Effector memory CD8-positive, alpha-beta T cell (primary cell): Measurements from ENCODE around the gene HTR3C.

Source experiments
- ATAC-seq: fragments of 150-1000 bp; cut with Tn5 transposase; replicated peaks from 2 replicates; pipeline ENCODE4 v1.10.0; 2021; ENCODE audit warnings: mild to moderate bottlenecking, moderate library complexity
- DNase-seq, 3 experiments: peaks; one replicate each; pipeline ENCODE4 v3.0.0; 2021
- H3K27ac Mint-ChIP-seq, 2 donors: one replicate each; pipeline ENCODE4 v1.8.0; 2022; ENCODE audit warnings: mild to moderate bottlenecking in 2 of 2, mixed read lengths in 2 of 2, moderate library complexity in 2 of 2
- H3K27me3 Mint-ChIP-seq, 2 donors: one replicate each; pipeline ENCODE4 v1.8.0; 2022; ENCODE audit warnings: mixed read lengths in 2 of 2
- H3K36me3 Mint-ChIP-seq: one replicate; pipeline ENCODE4 v1.8.0; 2022; ENCODE audit warnings: mild to moderate bottlenecking, moderate library complexity, mixed read lengths; ENCODE audit not compliant: insufficient read depth
- H3K4me1 Mint-ChIP-seq, 2 donors: one replicate each; pipeline ENCODE4 v1.8.0; 2022; ENCODE audit warnings: low read depth in 2 of 2, mixed read lengths in 2 of 2
- H3K4me3 Mint-ChIP-seq, 2 donors: one replicate each; pipeline ENCODE4 v1.8.0; 2022; ENCODE audit warnings: mild to moderate bottlenecking in 2 of 2, mixed read lengths in 2 of 2, moderate library complexity in 2 of 2
- H3K9me3 Mint-ChIP-seq, 2 donors: one replicate each; pipeline ENCODE4 v1.8.0; 2022; ENCODE audit warnings: mixed read lengths in 2 of 2

Gene HTR3C

DNA sequence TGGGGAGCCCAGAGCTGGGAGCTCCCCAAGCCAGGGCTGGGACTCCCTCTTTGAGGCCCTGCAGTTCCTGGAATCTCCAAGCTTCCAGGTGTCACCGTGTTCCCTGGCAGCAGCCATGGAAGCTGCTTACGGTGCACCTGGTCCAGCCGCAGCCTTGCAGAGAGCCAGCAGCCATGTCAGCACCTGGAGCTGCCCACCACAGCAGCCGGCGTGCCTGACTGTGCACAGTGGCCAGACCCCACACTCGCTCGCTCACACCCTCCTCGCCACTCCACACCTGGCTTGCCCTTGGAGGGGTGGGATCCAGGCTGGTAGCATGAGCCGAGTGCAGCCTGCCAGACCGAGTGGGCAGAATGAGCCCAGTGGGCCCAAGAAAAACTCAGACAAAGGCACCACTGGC, 29.2 kb downstream of the HTR3C start:
- Mint-ChIP-seq H3K27me3 (peaks cover 0 to 8% of the 10 kb centered on the region in 2 donors), H3K36me3 (no peaks in the 10 kb centered on the region), H3K27ac (no peak overlapping the region), H3K4me3 (no peak overlapping the region), H3K9me3 (peaks cover 0 to 4% of the 10 kb centered on the region in 2 donors), H3K4me1 (peaks cover 0 to 5% of the 10 kb centered on the region in 2 donors)
- ATAC-seq: no peak
- DNase-seq: no peak

GRCh38 chr3:184082465-184082864, 29.6 kb downstream of the HTR3C start:
- DNase-seq: no peak
- peaks cover 0 to 4% of the 10 kb centered on the region in 2 donors for H3K27me3 Mint-ChIP-seq
- no peaks in the 10 kb centered on the region for H3K36me3 Mint-ChIP-seq
- no peak overlapping the region for H3K4me3 Mint-ChIP-seq
- no peak for ATAC-seq
- no peak overlapping the region for H3K27ac Mint-ChIP-seq
- peaks cover 0 to 5% of the 10 kb centered on the region in 2 donors for H3K4me1 Mint-ChIP-seq
- peaks cover 0 to 4% of the 10 kb centered on the region in 2 donors for H3K9me3 Mint-ChIP-seq

- Mint-ChIP-seq H3K27me3 (no peaks in the 10 kb centered on the region), H3K9me3 (peaks cover 0 to 4% of the 10 kb centered on the region in 2 donors), H3K36me3 (no peaks in the 10 kb centered on the region), H3K27ac (no peak overlapping the region), H3K4me1 (peaks cover 0 to 5% of the 10 kb centered on the region in 2 donors), H3K4me3 (no peak overlapping the region)
- DNase-seq (no peak), ATAC-seq (no peak)
Measured at GRCh38 chr3:184085389-184085852, 32.6 kb downstream of the HTR3C start.

DNA sequence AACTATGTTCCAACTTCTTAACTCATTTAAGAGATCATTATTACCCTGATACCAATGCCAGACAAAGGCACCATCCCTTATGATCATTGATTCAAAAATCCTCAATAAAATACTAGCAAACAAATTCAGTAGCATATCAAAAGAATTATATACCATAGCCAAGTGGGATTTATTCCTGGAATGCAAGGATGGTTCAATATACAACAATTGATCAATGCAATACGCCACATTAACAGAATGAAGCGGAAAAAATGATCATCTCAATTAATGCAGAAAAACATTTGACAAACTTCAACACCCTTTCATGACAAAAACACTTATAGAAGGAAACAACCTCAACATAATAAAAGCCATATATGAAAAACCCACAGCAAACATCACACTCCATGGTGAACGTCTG, 39.4 kb downstream of the HTR3C start:
- H3K4me3 Mint-ChIP-seq: no peak overlapping the region
- no peak for DNase-seq
- peaks cover 6 to 7% of the 10 kb centered on the region in 2 donors for H3K9me3 Mint-ChIP-seq
- H3K36me3 Mint-ChIP-seq: no peaks in the 10 kb centered on the region
- H3K27me3 Mint-ChIP-seq: peaks cover 20 to 37% of the 10 kb centered on the region in 2 donors
- no peaks in the 10 kb centered on the region for H3K4me1 Mint-ChIP-seq
- H3K27ac Mint-ChIP-seq: no peak overlapping the region
- no peak for ATAC-seq

GRCh38 chr3:184096811-184097383, 44.0 kb downstream of the HTR3C start, which contains the start of gene HTR3E:
Gene HTR3E, plus strand, starts transcription at chr3:184097064. Its CDS starts 466 bp downstream, at chr3:184097530.
- no peaks in the 10 kb centered on the region for H3K4me1 Mint-ChIP-seq
- peaks cover 22 to 38% of the 10 kb centered on the region in 2 donors for H3K27me3 Mint-ChIP-seq
- H3K4me3 Mint-ChIP-seq: no peak within 1 kb of the TSS
- H3K36me3 Mint-ChIP-seq: no peaks in the 10 kb centered on the region
- H3K27ac Mint-ChIP-seq: no peak within 1 kb of the TSS
- no peak for ATAC-seq
- peaks cover 0 to 2% of the 10 kb centered on the region in 2 donors for H3K9me3 Mint-ChIP-seq
- no peak for DNase-seq

DNA sequence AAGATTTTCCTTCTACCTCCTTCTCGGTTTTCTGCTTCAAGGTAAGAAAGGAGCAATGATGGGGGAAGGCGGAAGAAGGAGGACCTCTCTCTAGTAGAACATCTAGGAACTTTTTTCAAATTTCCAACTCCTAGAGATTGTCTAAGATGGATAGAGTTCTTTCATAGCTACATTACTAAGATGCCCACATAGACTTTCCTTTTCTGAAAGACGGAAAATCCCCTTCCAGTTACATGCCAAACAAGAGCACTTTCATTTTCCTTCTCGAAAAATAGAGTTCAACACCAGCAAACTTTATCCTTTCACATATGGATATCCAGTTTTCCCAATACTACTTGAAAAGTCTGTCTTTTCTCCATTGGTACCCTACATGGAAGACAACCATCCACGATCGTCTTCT, 44.7 kb downstream of the HTR3C start:
- Mint-ChIP-seq H3K4me1 (no peaks in the 10 kb centered on the region), H3K36me3 (no peaks in the 10 kb centered on the region), H3K4me3 (no peak overlapping the region), H3K9me3 (peaks cover 0 to 2% of the 10 kb centered on the region in 2 donors), H3K27me3 (peaks cover 22 to 36% of the 10 kb centered on the region in 2 donors), H3K27ac (no peak overlapping the region)
- DNase-seq (no peak), ATAC-seq (no peak)

DNA sequence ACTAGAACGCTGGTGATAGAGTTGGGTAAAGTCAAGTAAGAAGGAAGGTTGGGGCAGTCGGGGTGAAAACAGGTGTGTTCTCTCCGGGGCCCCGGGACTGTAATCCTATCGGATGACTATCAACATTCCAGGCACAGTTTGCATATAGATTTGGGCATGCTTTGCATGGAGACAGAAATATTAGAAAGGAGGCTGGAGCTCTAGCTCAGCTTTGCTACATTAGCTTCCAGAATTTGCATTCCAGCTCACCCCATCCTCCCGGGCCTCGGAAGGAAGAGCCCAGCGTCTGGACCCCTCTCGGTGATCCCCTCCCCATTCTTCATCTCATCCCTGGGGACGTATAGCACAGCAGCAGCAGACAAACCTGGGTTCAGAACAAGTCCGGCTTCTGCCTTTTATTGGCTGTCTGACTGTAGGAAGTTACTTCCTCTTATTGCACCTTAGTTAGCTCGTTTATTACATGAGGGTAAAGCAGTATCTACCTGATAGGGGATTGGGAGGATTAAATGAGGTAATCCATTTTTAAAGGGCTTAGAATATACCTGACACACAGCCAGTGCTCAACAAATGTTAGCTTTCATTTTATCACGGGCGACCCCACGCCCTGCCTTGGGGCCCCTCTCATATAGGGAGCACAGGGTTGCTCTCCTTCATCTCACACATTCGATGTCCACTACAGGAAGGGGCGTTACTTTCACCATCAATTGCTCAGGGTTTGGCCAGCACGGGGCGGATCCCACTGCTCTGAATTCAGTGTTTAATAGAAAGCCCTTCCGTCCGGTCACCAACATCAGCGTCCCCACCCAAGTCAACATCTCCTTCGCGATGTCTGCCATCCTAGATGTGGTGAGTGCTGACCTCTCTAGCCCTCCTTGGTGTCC, 47.2 kb downstream of the HTR3C start:
- H3K27me3 Mint-ChIP-seq: peaks cover 15 to 19% of the 10 kb centered on the region in 2 donors

More for the DNA sequence above, 47.2 kb downstream of the HTR3C start:
- ATAC-seq (no peak), DNase-seq (no peak)
- Mint-ChIP-seq H3K4me1 (no peaks in the 10 kb centered on the region), H3K36me3 (no peaks in the 10 kb centered on the region), H3K4me3 (no peak overlapping the region), H3K9me3 (no peaks in the 10 kb centered on the region), H3K27ac (no peak overlapping the region)
